Parathyroid adenoma (tissue), 2 donors: ENCODE measurements around the gene MRPL32.

Experiments used
- H2AFZ ChIP-seq: fragments of 300-600 bp; sonication (generic); one replicate; pipeline ENCODE4 v1.7.0; 2017; ENCODE audit warnings: antibody characterized with exemption, mild to moderate bottlenecking
- H3K27ac ChIP-seq: fragments of 300-600 bp; sonication (generic); one replicate; pipeline ENCODE4 v1.7.0; 2017
- H3K27me3 ChIP-seq: fragments of 300-600 bp; sonication (generic); one replicate; pipeline ENCODE4 v1.7.0; 2017; ENCODE audit warnings: low read length; ENCODE audit not compliant: control insufficient read depth, insufficient read depth
- H3K36me3 ChIP-seq: fragments of 300-600 bp; sonication (generic); one replicate; pipeline ENCODE4 v1.7.0; 2017; ENCODE audit warnings: low read length; ENCODE audit not compliant: control insufficient read depth, insufficient read depth
- H3K4me1 ChIP-seq: fragments of 300-600 bp; sonication (generic); one replicate; pipeline ENCODE4 v1.7.0; 2017; ENCODE audit warnings: control low read depth
- H3K4me2 ChIP-seq: fragments of 300-600 bp; sonication (generic); one replicate; pipeline ENCODE4 v1.7.0; 2017; ENCODE audit warnings: low read length
- H3K4me3 ChIP-seq: fragments of 300-600 bp; sonication (generic); one replicate; pipeline ENCODE4 v1.7.0; 2017; ENCODE audit warnings: low read depth, low read length
- H3K79me2 ChIP-seq: fragments of 300-600 bp; sonication (generic); one replicate; pipeline ENCODE4 v1.7.0; 2017; ENCODE audit warnings: control low read depth
- H3K9ac ChIP-seq: fragments of 300-600 bp; sonication (generic); one replicate; pipeline ENCODE4 v1.7.0; 2017; ENCODE audit warnings: mild to moderate bottlenecking
- H3K9me3 ChIP-seq: fragments of 300-600 bp; sonication (generic); one replicate; pipeline ENCODE4 v1.7.0; 2017; ENCODE audit warnings: low read length; ENCODE audit not compliant: control insufficient read depth
- TF ChIP-seq, protein P1 (sequence below): fragments of 300-600 bp; sonication (generic); IDR thresholded peaks from one replicate; pipeline ENCODE4 v1.7.0; 2017; ENCODE audit warnings: antibody characterized with exemption, mild to moderate bottlenecking
- donor health status: primary hyperparathyroidism.

The MRPL32 gene

DNA sequence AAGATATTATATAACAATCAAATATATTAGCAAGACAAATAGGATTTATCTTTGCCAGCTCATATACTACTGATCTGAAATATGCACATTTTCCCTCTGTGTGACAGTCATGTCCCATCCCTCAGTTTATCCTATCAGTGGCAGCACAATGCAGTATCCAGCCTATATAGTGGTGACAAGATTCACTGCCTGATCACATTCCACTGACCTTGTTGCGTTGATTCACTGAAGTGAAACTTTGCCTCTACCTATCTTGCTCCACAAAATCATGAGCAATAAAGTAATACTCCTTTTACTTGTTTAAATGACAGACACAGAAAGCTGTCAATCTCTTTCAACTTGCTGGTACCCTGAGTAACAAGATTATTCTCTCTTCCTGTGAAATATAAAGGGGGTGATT, 6.5 kb upstream of the MRPL32 start:
- Histone ChIP-seq H3K4me1 (peaks cover 4% of the 10 kb centered on the region), H3K4me2 (no peak overlapping the region), H3K4me3 (no peak overlapping the region), H3K36me3 (no peaks in the 10 kb centered on the region), H3K9ac (no peak overlapping the region), H2AFZ (no peak overlapping the region), H3K79me2 (peaks cover 28% of the 10 kb centered on the region), H3K27ac (no peak overlapping the region), H3K9me3 (no peaks in the 10 kb centered on the region), H3K27me3 (no peaks in the 10 kb centered on the region)
- TF ChIP-seq, protein P1, sequence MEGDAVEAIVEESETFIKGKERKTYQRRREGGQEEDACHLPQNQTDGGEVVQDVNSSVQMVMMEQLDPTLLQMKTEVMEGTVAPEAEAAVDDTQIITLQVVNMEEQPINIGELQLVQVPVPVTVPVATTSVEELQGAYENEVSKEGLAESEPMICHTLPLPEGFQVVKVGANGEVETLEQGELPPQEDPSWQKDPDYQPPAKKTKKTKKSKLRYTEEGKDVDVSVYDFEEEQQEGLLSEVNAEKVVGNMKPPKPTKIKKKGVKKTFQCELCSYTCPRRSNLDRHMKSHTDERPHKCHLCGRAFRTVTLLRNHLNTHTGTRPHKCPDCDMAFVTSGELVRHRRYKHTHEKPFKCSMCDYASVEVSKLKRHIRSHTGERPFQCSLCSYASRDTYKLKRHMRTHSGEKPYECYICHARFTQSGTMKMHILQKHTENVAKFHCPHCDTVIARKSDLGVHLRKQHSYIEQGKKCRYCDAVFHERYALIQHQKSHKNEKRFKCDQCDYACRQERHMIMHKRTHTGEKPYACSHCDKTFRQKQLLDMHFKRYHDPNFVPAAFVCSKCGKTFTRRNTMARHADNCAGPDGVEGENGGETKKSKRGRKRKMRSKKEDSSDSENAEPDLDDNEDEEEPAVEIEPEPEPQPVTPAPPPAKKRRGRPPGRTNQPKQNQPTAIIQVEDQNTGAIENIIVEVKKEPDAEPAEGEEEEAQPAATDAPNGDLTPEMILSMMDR: no peak

DNA sequence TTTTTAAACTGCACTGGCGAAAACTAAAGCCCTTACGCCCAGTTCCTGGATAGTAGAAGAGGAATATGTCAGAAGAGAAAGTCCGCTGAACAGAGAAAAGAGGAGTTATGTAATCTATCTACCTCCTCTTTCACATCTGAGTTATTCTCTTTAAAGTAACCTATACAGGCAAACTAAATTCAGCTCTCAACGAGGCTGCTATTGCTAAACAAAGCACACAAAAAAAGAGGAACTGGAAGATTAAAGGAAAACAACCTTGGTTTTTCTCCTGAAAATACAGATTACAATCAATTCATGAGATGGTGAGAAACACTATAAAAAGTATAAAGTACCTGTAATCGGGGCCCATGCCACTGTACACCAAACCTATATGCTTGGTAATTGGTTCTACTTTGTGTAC, 6.0 kb upstream of the MRPL32 start:
- H3K4me3 ChIP-seq: no peak overlapping the region

DNA sequence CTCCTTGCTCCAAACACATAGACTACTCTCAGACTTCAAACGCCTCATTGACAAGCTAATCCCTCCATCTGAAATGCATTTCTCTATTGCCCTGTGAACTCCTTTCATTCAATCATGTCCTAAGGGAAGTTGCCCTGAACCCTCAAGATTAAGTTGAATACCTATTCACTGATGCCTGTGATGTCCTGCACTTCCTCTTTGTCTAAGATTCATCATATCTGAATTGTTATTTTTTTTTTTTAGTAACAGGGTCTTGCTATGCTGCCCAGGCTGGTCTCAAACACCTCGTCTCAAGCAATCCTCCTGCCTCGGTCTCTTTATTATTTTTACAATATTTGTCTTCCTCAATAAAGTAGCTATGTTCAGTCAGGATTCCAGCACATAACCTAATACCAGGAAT, 3.4 kb upstream of the MRPL32 start:
- H3K4me2 ChIP-seq: no peak overlapping the region
- no peak overlapping the region for H3K9ac ChIP-seq
- peaks cover 48% of the 10 kb centered on the region for H3K79me2 ChIP-seq
- H2AFZ ChIP-seq: no peak overlapping the region
- H3K9me3 ChIP-seq: no peaks in the 10 kb centered on the region
- H3K27me3 ChIP-seq: no peaks in the 10 kb centered on the region
- H3K4me1 ChIP-seq: peaks cover 7% of the 10 kb centered on the region
- TF ChIP-seq, protein P1: no peak
- no peak overlapping the region for H3K4me3 ChIP-seq
- H3K36me3 ChIP-seq: no peaks in the 10 kb centered on the region
- H3K27ac ChIP-seq: no peak overlapping the region

More for the DNA sequence above, 6.0 kb upstream of the MRPL32 start:
- Histone ChIP-seq H3K9ac (no peak overlapping the region), H2AFZ (no peak overlapping the region), H3K27me3 (no peaks in the 10 kb centered on the region), H3K79me2 (peaks cover 34% of the 10 kb centered on the region), H3K4me2 (no peak overlapping the region), H3K36me3 (no peaks in the 10 kb centered on the region), H3K27ac (no peak overlapping the region), H3K9me3 (no peaks in the 10 kb centered on the region), H3K4me1 (peaks cover 4% of the 10 kb centered on the region)
- TF ChIP-seq, protein P1: no peak

DNA sequence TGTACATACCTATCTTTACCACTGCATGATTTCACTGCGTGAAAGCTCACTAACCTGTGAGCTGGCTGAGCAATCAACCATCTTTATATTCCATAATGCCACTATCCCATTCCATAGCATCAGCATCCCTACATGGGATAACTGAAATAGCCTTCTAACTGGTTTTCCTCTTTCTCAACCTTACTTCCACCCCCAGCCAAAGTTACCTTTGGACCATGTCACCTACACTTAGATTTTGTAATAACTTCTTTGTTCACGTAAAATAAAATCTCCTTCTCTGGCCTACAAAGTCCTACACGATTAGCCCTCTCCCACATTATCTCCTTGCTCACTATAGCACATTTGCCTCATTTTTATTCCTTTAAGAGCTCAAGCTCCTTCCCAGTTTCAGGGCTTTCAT, 2.7 kb upstream of the MRPL32 start:
- no peak overlapping the region for H3K4me3 ChIP-seq
- H3K9ac ChIP-seq: no peak overlapping the region
- H3K27me3 ChIP-seq: no peaks in the 10 kb centered on the region
- peaks cover 7% of the 10 kb centered on the region for H3K4me1 ChIP-seq
- no peak overlapping the region for H2AFZ ChIP-seq
- H3K27ac ChIP-seq: no peak overlapping the region
- H3K36me3 ChIP-seq: no peaks in the 10 kb centered on the region
- no peak overlapping the region for H3K4me2 ChIP-seq
- TF ChIP-seq, protein P1: no peak
- H3K9me3 ChIP-seq: no peaks in the 10 kb centered on the region
- peaks cover 49% of the 10 kb centered on the region for H3K79me2 ChIP-seq

DNA sequence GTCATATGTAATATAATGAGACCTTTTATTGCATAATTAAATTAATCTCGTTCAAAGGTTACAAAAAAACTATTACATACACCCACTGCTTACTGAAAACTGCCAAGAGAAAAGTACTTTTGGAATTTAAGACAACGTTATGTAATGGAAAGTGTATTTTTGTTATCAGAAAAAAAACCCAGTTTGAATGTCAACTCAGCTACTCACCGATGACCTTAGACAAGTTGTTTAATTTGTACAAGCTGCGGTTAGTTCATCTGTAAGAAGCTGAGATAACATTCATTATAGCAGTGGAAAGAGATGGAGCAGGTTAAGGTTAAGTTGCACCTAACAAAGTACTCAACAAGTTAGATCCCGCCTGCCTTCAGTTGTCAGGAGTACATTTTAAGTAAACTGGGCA, 1.3 kb upstream of the MRPL32 start:
- Histone ChIP-seq H3K4me3 (peak overlapping the region; percentile 90), H3K9me3 (no peaks in the 10 kb centered on the region), H2AFZ (no peak overlapping the region), H3K79me2 (peaks cover 49% of the 10 kb centered on the region), H3K4me1 (peaks cover 7% of the 10 kb centered on the region), H3K27me3 (no peaks in the 10 kb centered on the region), H3K27ac (no peak overlapping the region), H3K9ac (no peak overlapping the region), H3K36me3 (no peaks in the 10 kb centered on the region), H3K4me2 (peak overlapping the region; percentile 87)
- TF ChIP-seq, protein P1: no peak
